ENCODE data around the gene BRPF1. TPM values are rescaled to one million over a fixed set of nuclear protein-coding genes. Genes with fewer than 3 reads are reported as not detected.

BRPF1 gene
- total RNA-seq, 1 donor from 2014 or later, result 23.7 TPM

DNA sequence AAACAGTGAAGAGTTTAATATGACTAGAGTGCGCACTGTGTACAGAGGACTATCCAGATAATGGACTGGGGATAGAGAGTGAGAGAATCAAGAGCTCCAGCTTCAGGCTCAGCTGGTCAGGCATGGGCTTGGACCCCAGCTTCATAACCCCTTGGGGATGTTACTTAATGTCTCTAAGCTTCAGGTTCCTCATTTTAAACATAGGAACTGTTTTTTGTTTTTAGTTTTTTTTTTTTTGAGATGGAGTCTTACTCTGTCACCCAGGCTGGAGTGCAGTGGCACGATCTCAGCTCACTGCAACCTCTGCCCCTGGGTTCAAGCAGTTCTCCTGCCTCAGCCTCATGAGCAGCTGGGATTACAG, 9.9 kb upstream of the BRPF1 start:
- Histone ChIP-seq H3K27me3 (no peaks in the 10 kb centered on the region), H3K4me1 (no peaks in the 10 kb centered on the region), H3K36me3 (no peaks in the 10 kb centered on the region), H3K27ac (no peak overlapping the region), H3K4me3 (no peak overlapping the region), H3K9me3 (no peaks in the 10 kb centered on the region)
- DNase-seq, result no peak
- TF ChIP-seq CTCF (IDR thresholded peaks at IDR 0.05), result no peak
- ATAC-seq, result no peak
- intact Hi-C loops (cut with DNase I), result no loop called here

- Histone ChIP-seq H3K36me3 (no peaks in the 10 kb centered on the region), H3K4me3 (no peak overlapping the region), H3K27me3 (no peaks in the 10 kb centered on the region), H3K4me1 (peaks cover 8% of the 10 kb centered on the region), H3K27ac (no peak overlapping the region), H3K9me3 (no peaks in the 10 kb centered on the region)
- ATAC-seq, result no peak
- no peak for TF ChIP-seq CTCF (IDR thresholded peaks at IDR 0.05)
- no peak for DNase-seq
- intact Hi-C loops (cut with DNase I), result no loop called here
Measured at GRCh38 chr3:9725775-9726515, 5.6 kb upstream of the BRPF1 start.

DNA sequence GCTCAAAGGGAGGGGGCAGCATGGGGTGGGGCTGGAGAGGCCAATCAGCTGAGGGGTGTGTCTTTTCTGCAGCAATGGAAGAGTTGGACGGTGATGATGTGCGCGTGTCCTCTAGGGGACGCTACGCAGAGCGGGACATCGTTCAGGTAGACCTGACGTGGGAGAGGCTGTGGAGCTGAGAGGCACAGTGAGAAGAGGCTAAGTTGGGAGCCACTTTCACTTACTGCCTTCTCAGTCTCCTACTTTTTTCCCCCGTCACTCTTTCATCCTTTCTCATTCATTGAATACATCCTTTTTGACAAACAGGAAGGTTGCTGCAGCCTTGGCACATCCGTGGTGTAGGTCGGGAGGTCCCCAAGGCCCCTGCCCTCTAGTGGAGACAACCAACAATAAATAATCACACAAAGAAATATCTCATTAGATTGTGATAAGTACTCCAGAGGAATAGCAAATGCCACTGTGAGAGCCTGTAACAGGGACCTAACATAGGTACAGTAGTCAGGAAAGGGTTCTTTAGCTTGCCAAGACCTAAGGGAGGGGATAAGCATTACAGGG, 4.4 kb upstream of the BRPF1 start:
- H3K9me3 ChIP-seq, result no peaks in the 10 kb centered on the region
- H3K36me3 ChIP-seq, result no peaks in the 10 kb centered on the region
- no peak overlapping the region for H3K27ac ChIP-seq
- DNase-seq, result no peak
- no peak for ATAC-seq
- no peaks in the 10 kb centered on the region for H3K27me3 ChIP-seq
- peak; percentile 21 for TF ChIP-seq CTCF (IDR thresholded peaks at IDR 0.05)
- intact Hi-C loops (cut with DNase I), result no loop called here
- H3K4me1 ChIP-seq, result peaks cover 8% of the 10 kb centered on the region
- H3K4me3 ChIP-seq, result no peak overlapping the region

DNA sequence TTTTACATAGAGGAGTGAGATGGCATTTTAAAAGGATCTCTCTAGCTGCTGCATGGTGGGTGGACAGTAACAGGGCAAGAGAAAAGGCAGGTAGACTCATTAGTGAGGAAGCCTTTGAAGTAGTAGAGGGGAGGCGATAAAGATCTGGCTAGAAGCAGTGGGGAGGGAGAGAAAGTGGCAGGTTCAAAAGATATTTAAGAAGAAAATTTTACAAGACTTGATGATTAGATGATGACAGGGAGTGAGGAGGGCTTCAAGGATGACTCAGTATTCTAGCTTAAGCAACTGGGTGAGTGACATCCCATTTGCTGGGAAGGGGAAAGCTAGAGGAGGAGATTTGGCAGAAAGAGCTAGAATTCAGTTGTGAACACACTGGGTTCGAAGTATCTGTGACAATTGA, 3.8 kb upstream of the BRPF1 start:
- no peak for ATAC-seq
- no peak for TF ChIP-seq CTCF (IDR thresholded peaks at IDR 0.05)
- H3K27me3 ChIP-seq, result no peaks in the 10 kb centered on the region
- no peak overlapping the region for H3K27ac ChIP-seq
- H3K4me3 ChIP-seq, result no peak overlapping the region
- intact Hi-C loops (cut with DNase I), result no loop called here
- H3K4me1 ChIP-seq, result peaks cover 13% of the 10 kb centered on the region
- H3K9me3 ChIP-seq, result no peaks in the 10 kb centered on the region
- DNase-seq, result no peak
- no peaks in the 10 kb centered on the region for H3K36me3 ChIP-seq

- DNase-seq (no peak), ATAC-seq (no peak)
- intact Hi-C loops (cut with DNase I), result no loop called here
- Histone ChIP-seq H3K4me3 (no peak overlapping the region), H3K27me3 (no peaks in the 10 kb centered on the region), H3K9me3 (no peaks in the 10 kb centered on the region), H3K36me3 (peaks cover 5% of the 10 kb centered on the region), H3K27ac (no peak overlapping the region), H3K4me1 (peaks cover 23% of the 10 kb centered on the region)
- TF ChIP-seq CTCF (IDR thresholded peaks at IDR 0.05), result no peak
Measured at GRCh38 chr3:9729419-9729818, 2.1 kb upstream of the BRPF1 start.

Measured in upper lobe of right lung (tissue), 1 donor.